NCI-H1694 (cell line): ENCODE data around the gene TMEFF2.

Experiments used
- DNase-seq: peaks from one replicate; lab custom pipeline; 2025; lab: John Stamatoyannopoulos, UW

Gene TMEFF2

GRCh38 chr2:191901031-191901430 is 293.7 kb downstream of the TMEFF2 start:
- no peak for DNase-seq

- DNase-seq: no peak
Measured at GRCh38 chr2:191899410-191899809, 295.3 kb downstream of the TMEFF2 start.
